Thyroid gland (tissue), 4 donors: ENCODE measurements around the gene CHD6. TPM values are rescaled to one million over a fixed set of nuclear protein-coding genes. Genes with fewer than 3 reads are reported as not detected.

ENCODE experiments used
- DNase-seq, 2 donors: peaks; one replicate each; pipeline ENCODE4 v3.0.0-alpha.2; 2019
- H3K27ac ChIP-seq, 3 donors: fragments of 200-600 bp; sonication (generic); 1 replicate in 2 of 3; 2 replicates in 1 of 3; pipeline ENCODE4 v1.5.1; 2016 to 2019; ENCODE audit warnings: mild to moderate bottlenecking in 1 of 3, moderate library complexity in 1 of 3
- H3K27me3 ChIP-seq: fragments of 200-600 bp; sonication (generic); one replicate; pipeline ENCODE4 v1.5.1; 2019
- H3K36me3 ChIP-seq, 2 donors: fragments of 200-600 bp; sonication (generic); one replicate each; pipeline ENCODE4 v1.5.1; 2016 to 2019
- H3K4me1 ChIP-seq, 2 donors: fragments of 200-600 bp; sonication (generic); one replicate each; pipeline ENCODE4 v1.5.1; 2017 to 2019
- H3K4me3 ChIP-seq, 3 donors: fragments of 200-600 bp; sonication (generic); replicated peaks in 1 of 3; 1 replicate in 2 of 3; 2 replicates in 1 of 3; pipeline ENCODE4 v1.5.1; 2016; ENCODE audit warnings: mild to moderate bottlenecking in 1 of 3
- H3K9me3 ChIP-seq: fragments of 200-600 bp; sonication (generic); one replicate; pipeline ENCODE4 v1.5.1; 2017
- POLR2A ChIP-seq, 2 donors: fragments of 450-650 bp; IDR thresholded peaks; one replicate each; pipeline ENCODE4 v1.6.1; 2017; ENCODE audit warnings: antibody characterized with exemption in 2 of 2, mild to moderate bottlenecking in 2 of 2, moderate library complexity in 1 of 2
- WGBS, 2 donors: methylation state at CpG; one replicate each; pipeline ENCODE4 v1.1.5; 2017; 5-methylcytosine and 5-hydroxymethylcytosine counted together
- intact Hi-C: fragments of 100-400 bp; cut with DNase I; formaldehyde crosslinking; loops from one replicate; pipeline ENCODE4 v1.15.1; 2023
- total RNA-seq, 4 donors: library from RNA; depleted of rRNA; stranded (reverse); fragments of >200 nt; gene quantifications; one replicate each; pipeline ENCODE4 v1.2.3, GENCODE V29; 2016
- TF ChIP-seq, protein P1 (sequence below), 6 experiments: fragments of 200-600 bp in 3 of 6; fragments of 450-650 bp in 3 of 6; sonication (generic) in 3 of 6; IDR thresholded peaks; one replicate each; pipeline ENCODE4 v1.5.1; 2016 to 2019; ENCODE audit warnings: antibody characterized with exemption in 6 of 6, mild to moderate bottlenecking in 2 of 6, inconsistent platforms in 1 of 6, moderate library complexity in 1 of 6

Gene CHD6
- total RNA-seq, 4 donors from 2014 or later, result 58.0 to 104 (median 81.6) TPM

DNA sequence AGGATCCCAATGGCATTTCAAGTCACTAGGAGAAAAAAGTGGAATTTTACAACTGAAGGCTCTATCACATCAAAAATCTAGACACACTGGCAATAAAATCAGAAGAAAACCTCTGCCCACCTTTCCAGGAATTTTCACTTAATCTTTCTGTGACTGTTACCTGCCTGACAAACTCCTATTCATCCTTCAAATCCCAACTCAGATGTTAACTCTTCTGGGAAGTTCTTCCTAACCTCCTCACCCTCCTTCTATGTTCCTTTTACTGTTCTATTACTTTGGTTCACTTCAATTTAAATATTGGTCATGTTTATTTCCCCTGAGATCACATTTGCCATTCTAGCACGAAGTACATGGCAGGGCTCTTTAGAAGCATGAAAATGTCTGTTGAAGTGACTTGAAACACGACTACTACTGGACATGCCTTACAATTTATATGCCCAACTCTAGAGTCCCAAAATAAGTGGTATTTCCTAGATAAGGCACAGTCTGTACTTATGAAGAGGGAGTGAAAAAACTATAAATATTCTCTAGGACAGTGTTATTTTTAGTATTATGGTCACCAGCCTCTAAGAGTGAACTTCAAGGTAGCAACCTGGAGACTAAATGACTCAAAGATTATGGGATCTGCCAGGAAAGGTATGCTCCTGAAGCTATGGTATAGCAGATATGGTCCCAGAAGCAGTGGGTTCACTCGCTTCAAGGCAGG lies 17.1 kb downstream of the CHD6 start:
- Histone ChIP-seq H3K27ac (no peak overlapping the region), H3K9me3 (no peaks in the 10 kb centered on the region), H3K36me3 (no peaks in the 10 kb centered on the region), H3K27me3 (no peaks in the 10 kb centered on the region), H3K4me1 (peaks cover 0 to 14% of the 10 kb centered on the region in 2 donors), H3K4me3 (no peak overlapping the region)
- no peak for TF ChIP-seq POLR2A (IDR thresholded peaks at IDR 0.05)
- TF ChIP-seq, protein P1, sequence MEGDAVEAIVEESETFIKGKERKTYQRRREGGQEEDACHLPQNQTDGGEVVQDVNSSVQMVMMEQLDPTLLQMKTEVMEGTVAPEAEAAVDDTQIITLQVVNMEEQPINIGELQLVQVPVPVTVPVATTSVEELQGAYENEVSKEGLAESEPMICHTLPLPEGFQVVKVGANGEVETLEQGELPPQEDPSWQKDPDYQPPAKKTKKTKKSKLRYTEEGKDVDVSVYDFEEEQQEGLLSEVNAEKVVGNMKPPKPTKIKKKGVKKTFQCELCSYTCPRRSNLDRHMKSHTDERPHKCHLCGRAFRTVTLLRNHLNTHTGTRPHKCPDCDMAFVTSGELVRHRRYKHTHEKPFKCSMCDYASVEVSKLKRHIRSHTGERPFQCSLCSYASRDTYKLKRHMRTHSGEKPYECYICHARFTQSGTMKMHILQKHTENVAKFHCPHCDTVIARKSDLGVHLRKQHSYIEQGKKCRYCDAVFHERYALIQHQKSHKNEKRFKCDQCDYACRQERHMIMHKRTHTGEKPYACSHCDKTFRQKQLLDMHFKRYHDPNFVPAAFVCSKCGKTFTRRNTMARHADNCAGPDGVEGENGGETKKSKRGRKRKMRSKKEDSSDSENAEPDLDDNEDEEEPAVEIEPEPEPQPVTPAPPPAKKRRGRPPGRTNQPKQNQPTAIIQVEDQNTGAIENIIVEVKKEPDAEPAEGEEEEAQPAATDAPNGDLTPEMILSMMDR (IDR thresholded peaks at IDR 0.05), result no peak
- intact Hi-C loops, result no loop called here
- no peak for DNase-seq
- 94% methylated on average over 3 of the region's 3 CpGs for WGBS, 2 donors

DNA sequence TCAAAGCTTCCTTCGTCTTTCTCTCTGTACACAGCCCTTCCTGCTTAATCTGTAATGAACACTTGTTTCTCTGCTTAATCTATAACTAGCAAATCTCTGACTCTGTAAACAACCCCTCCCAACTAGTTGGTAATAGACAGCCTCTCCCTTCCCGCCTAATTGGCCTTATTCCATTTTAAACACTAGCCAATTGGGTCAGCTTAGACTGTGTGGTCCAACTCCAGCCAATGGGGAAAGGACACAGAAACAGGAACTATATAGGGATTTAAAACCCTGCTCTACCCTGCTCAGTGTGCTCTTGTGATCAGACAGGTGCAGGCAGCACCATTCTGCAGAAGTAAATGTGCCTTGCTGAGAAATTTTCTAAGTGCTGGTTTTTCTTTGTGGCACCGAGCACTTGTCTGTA lies 18.5 kb downstream of the CHD6 start:
- H3K27me3 ChIP-seq, result no peaks in the 10 kb centered on the region
- WGBS, 2 donors, result 81 to 82% methylated on average over 3 of the region's 3 CpGs
- intact Hi-C loops, result no loop called here
- no peaks in the 10 kb centered on the region for H3K9me3 ChIP-seq
- DNase-seq, result no peak
- TF ChIP-seq, protein P1 (IDR thresholded peaks at IDR 0.05), result no peak
- no peak for TF ChIP-seq POLR2A (IDR thresholded peaks at IDR 0.05)
- H3K36me3 ChIP-seq, result no peaks in the 10 kb centered on the region
- peaks cover 0 to 14% of the 10 kb centered on the region in 2 donors for H3K4me1 ChIP-seq
- H3K27ac ChIP-seq, result no peak overlapping the region
- H3K4me3 ChIP-seq, result no peak overlapping the region

DNA sequence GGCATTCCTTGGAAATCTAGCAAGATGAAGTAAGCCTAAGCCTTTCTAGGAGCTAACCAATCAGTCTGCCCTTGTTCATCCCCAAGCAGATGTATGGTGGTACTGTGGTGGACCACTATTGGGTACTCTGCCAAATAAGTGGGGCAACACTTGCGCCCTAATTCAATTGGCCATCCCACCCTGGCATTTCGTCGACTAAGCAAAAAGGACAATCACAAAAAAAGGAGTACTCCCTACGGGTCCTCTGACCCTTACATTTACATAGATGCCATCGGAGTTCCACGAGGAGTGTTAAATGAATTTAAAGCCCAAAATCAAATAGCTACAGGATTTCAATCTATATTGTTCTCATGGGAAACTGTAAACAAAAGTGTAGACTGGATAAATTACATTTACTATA lies 19.5 kb downstream of the CHD6 start:
- WGBS, 2 donors, result 99 to 100% methylated on average over 6 of the region's 6 CpGs
- H3K4me1 ChIP-seq, result peaks cover 0 to 14% of the 10 kb centered on the region in 2 donors
- H3K27ac ChIP-seq, result no peak overlapping the region
- H3K4me3 ChIP-seq, result no peak overlapping the region
- no peak for TF ChIP-seq POLR2A (IDR thresholded peaks at IDR 0.05)
- TF ChIP-seq, protein P1 (IDR thresholded peaks at IDR 0.05), result no peak
- intact Hi-C loops, result no loop called here
- H3K27me3 ChIP-seq, result no peaks in the 10 kb centered on the region
- no peaks in the 10 kb centered on the region for H3K9me3 ChIP-seq
- DNase-seq, result no peak
- no peaks in the 10 kb centered on the region for H3K36me3 ChIP-seq

DNA sequence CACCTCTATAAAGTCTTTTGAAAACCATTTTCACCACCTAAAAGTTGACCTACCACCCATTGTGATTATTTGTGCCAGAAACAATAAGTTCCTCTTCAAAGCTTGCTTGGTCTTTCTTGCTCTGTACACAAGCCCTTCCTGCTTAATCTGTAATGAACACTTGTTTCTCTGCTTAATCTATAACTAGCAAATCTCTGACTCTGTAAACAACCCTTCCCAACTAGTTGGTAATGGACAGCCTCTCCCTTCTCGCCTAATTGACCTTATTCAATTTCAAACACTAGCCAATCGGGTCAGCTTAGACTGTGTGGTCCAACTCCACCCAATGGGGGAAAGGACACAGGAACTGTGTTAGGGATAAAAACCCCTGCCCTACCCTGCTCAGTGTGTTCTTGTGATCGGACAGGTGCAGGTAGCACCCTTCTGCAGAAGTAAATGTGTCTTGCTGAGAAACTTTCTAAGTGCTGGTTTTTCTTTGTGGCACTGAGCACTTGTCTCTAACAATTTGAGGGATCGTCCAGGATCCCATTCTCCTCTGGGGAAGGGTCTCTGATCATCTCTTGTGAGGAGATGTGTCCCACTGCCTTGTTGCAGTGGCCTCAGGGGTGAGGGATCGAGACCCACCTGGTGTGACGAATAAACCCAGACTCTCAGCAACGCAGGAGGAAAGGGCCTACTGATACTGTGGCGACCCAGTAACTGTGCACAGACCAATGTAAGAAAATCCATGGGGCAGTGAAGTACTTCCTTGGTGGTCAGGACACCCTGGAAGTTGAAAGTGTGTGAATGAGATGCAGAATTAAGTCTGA lies 23.5 kb downstream of the CHD6 start:
- 92 to 97% methylated on average over 8 of the region's 8 CpGs for WGBS, 2 donors
- peaks cover 19 to 20% of the 10 kb centered on the region in 2 donors for H3K4me1 ChIP-seq
- H3K4me3 ChIP-seq, result no peak overlapping the region
- H3K36me3 ChIP-seq, result no peaks in the 10 kb centered on the region
- no peak for DNase-seq
- no peaks in the 10 kb centered on the region for H3K9me3 ChIP-seq
- no peak for TF ChIP-seq POLR2A (IDR thresholded peaks at IDR 0.05)
- TF ChIP-seq, protein P1 (IDR thresholded peaks at IDR 0.05), result no peak
- intact Hi-C loops, result no loop called here
- H3K27ac ChIP-seq, result no peak overlapping the region
- no peaks in the 10 kb centered on the region for H3K27me3 ChIP-seq
